SU-DHL-6 (cell line): Measurements from ENCODE around the gene EPHA7.

Experiments
- H2AFZ ChIP-seq: fragments of 200-600 bp; sonication (generic); 2 replicates; pipeline ENCODE4 v1.6.1; 2014; ENCODE audit warnings: low read depth, mild to moderate bottlenecking, moderate library complexity, mixed read lengths, antibody characterized with exemption, low read length; ENCODE audit not compliant: severe bottlenecking
- H3F3A ChIP-seq: fragments of 200-600 bp; shearing (Covaris generic); 2 replicates; pipeline ENCODE4 v1.6.0; 2016; ENCODE audit warnings: antibody characterized with exemption, mild to moderate bottlenecking; ENCODE audit not compliant: insufficient read depth
- H3K27ac ChIP-seq: fragments of 200-600 bp; sonication (generic); 2 replicates; pipeline ENCODE4 v1.5.1; 2016; ENCODE audit warnings: low read depth, mild to moderate bottlenecking, low read length, moderate library complexity, mixed read lengths
- H3K27me3 ChIP-seq: fragments of 200-600 bp; sonication (generic), shearing (Covaris generic); 2 replicates; pipeline ENCODE4 v1.6.0; 2014; ENCODE audit warnings: mild to moderate bottlenecking, low read length
- H3K36me3 ChIP-seq: fragments of 200-600 bp; sonication (generic); 2 replicates; pipeline ENCODE4 v1.6.1; 2014; ENCODE audit warnings: mild to moderate bottlenecking, low read length, mixed read lengths
- H3K4me2 ChIP-seq: fragments of 300-600, 200-600 bp; shearing (Covaris generic), sonication (generic); 2 replicates; pipeline ENCODE4 v1.6.0; 2014; ENCODE audit warnings: low read length, low read depth, mild to moderate bottlenecking; ENCODE audit not compliant: poor library complexity, severe bottlenecking
- H3K4me3 ChIP-seq: fragments of 200-600 bp; sonication (generic); 2 replicates; pipeline ENCODE4 v1.5.1; 2014; ENCODE audit warnings: antibody characterized with exemption, low read length, mild to moderate bottlenecking, mixed read lengths; ENCODE audit not compliant: insufficient read depth, poor library complexity, severe bottlenecking
- H3K79me2 ChIP-seq: fragments of 200-600 bp; sonication (generic); 2 replicates; pipeline ENCODE4 v1.6.1; 2014; ENCODE audit warnings: mild to moderate bottlenecking, low read length, moderate library complexity; ENCODE audit not compliant: insufficient read depth
- H3K9ac ChIP-seq: fragments of 200-600 bp; sonication (generic); 2 replicates; pipeline ENCODE4 v1.7.0; 2014; ENCODE audit warnings: mild to moderate bottlenecking, low read length
- H3K9me2 ChIP-seq: fragments of 200-600 bp; sonication (generic); replicated peaks from 2 replicates; pipeline ENCODE4 v1.6.1; 2014; ENCODE audit warnings: low read length; ENCODE audit not compliant: insufficient read depth
- H3K9me3 ChIP-seq: fragments of 200-600 bp; sonication (generic); 2 replicates; pipeline ENCODE4 v1.6.1; 2014; ENCODE audit warnings: low read length, mixed read lengths; ENCODE audit not compliant: insufficient read depth
- H4K20me1 ChIP-seq: fragments of 200-600 bp; sonication (generic); 2 replicates; pipeline ENCODE4 v1.6.1; 2014; ENCODE audit warnings: low read depth, mild to moderate bottlenecking, antibody characterized with exemption, low read length, moderate library complexity, mixed read lengths
- EZH2phosphoT487 ChIP-seq: fragments of 200-600 bp; sonication (generic), shearing (Covaris generic); conservative IDR thresholded peaks from 2 replicates; pipeline ENCODE4 v1.6.1; 2018; ENCODE audit warnings: mild to moderate bottlenecking, antibody characterized with exemption, low read length, moderate library complexity, mixed read lengths
- TF ChIP-seq, protein P1 (sequence below): fragments of 200-600 bp; sonication (generic); IDR thresholded peaks from one replicate; pipeline ENCODE4 v1.5.1; 2017; ENCODE audit warnings: antibody characterized with exemption, mild to moderate bottlenecking, low read length, moderate library complexity; ENCODE audit not compliant: insufficient read depth, poor library complexity, severe bottlenecking

EPHA7 gene

DNA sequence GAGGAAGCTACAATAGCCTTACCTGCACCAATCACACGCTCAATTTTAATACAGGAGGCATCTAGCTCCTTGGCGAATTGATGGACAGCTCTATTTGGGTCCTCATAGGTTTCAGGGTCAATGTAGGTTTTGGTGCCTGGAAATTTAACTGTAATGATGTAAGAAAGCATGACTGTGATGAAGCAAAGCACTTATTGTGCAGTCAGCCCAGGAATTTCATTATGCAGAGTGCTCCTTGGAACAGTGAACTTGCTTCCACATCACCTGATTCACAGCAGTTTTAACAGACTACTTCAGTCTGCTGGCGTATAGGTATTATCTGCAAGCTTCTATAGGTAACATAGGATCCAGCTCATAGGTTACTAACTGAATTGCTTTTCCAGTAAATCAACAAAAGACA lies 160.0 kb downstream of the EPHA7 start:
- Histone ChIP-seq H3K79me2 (no peaks in the 10 kb centered on the region), H3K9me3 (no peaks in the 10 kb centered on the region), H3K9me2 (no peaks in the 10 kb centered on the region), H3F3A (no peaks in the 10 kb centered on the region), H3K27me3 (no peaks in the 10 kb centered on the region), H3K9ac (no peak overlapping the region), H3K36me3 (no peaks in the 10 kb centered on the region), H3K4me2 (no peak overlapping the region), H4K20me1 (no peaks in the 10 kb centered on the region), H3K27ac (no peak overlapping the region), H3K4me3 (no peak overlapping the region), H2AFZ (no peak overlapping the region)
- no peak for TF ChIP-seq EZH2phosphoT487
- TF ChIP-seq, protein P1, sequence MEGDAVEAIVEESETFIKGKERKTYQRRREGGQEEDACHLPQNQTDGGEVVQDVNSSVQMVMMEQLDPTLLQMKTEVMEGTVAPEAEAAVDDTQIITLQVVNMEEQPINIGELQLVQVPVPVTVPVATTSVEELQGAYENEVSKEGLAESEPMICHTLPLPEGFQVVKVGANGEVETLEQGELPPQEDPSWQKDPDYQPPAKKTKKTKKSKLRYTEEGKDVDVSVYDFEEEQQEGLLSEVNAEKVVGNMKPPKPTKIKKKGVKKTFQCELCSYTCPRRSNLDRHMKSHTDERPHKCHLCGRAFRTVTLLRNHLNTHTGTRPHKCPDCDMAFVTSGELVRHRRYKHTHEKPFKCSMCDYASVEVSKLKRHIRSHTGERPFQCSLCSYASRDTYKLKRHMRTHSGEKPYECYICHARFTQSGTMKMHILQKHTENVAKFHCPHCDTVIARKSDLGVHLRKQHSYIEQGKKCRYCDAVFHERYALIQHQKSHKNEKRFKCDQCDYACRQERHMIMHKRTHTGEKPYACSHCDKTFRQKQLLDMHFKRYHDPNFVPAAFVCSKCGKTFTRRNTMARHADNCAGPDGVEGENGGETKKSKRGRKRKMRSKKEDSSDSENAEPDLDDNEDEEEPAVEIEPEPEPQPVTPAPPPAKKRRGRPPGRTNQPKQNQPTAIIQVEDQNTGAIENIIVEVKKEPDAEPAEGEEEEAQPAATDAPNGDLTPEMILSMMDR: no peak

DNA sequence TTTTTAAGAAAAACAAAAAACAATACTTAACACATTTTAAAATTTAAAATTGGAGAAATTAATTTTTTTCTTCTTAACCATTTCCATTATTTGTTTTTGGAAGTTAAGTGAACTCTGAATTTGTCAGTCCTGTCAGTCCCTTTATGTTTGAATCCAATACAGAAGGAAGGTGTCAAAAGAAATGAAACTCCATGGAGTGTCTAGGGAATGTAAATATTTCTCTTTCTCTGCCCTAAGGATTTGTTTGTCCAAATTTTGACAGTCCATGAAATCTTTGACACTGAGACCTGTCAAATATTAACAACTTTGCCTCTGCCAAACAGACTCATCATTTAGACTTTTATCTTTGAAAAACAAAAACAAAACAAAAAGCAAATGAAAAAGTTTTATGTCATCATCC lies 166.4 kb downstream of the EPHA7 start:
- no peak for TF ChIP-seq EZH2phosphoT487
- TF ChIP-seq, protein P1: no peak
- Histone ChIP-seq H3K9ac (no peak overlapping the region), H3K9me2 (no peaks in the 10 kb centered on the region), H3K36me3 (no peaks in the 10 kb centered on the region), H3K4me2 (no peak overlapping the region), H4K20me1 (no peaks in the 10 kb centered on the region), H3K27ac (no peak overlapping the region), H3F3A (no peaks in the 10 kb centered on the region), H3K27me3 (no peaks in the 10 kb centered on the region), H3K9me3 (no peaks in the 10 kb centered on the region), H3K4me3 (no peak overlapping the region), H3K79me2 (no peaks in the 10 kb centered on the region), H2AFZ (no peak overlapping the region)

DNA sequence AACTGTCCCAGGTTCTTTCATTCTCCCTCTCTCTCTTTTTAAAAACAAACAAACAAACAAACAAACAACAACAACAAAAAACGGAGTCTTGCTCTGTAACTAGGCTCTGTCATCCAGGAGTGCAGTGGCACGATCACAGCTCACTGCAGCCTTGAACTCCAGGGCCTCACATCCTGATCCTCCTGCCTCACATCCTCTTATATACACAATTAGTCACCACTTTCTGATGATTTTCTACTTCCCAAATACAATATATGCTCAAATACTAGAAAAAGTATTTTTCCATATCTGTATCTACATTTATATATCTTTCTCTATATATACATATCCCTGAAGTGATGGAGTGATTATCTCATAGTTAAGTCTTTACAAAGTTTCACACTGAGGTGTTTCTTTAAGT lies 170.7 kb downstream of the EPHA7 start:
- Histone ChIP-seq H4K20me1 (no peaks in the 10 kb centered on the region), H3K79me2 (no peaks in the 10 kb centered on the region), H3F3A (no peaks in the 10 kb centered on the region), H3K9me3 (no peaks in the 10 kb centered on the region), H3K9me2 (no peaks in the 10 kb centered on the region), H3K27ac (no peak overlapping the region), H3K4me2 (no peak overlapping the region), H3K27me3 (no peaks in the 10 kb centered on the region), H3K36me3 (no peaks in the 10 kb centered on the region), H2AFZ (no peak overlapping the region), H3K9ac (no peak overlapping the region), H3K4me3 (no peak overlapping the region)
- TF ChIP-seq EZH2phosphoT487: no peak
- TF ChIP-seq, protein P1: no peak
